Stomach (tissue), 9 donors: ENCODE results near the gene NUP188. TPM values are rescaled to one million over a fixed set of nuclear protein-coding genes. Genes with fewer than 3 reads are reported as not detected.

Source experiments
- DNase-seq, 2 donors: peaks; one replicate each; pipeline versions ENCODE4 v3.0.0 to v3.0.0-alpha.2; 2013 to 2019
- H3K27ac ChIP-seq, 5 donors: fragments of 200-600 bp in 4 of 5; sonication (generic) in 4 of 5; one replicate each; pipeline ENCODE4 v1.5.1; 2013 to 2019; ENCODE audit warnings: mild to moderate bottlenecking in 1 of 5, moderate library complexity in 1 of 5
- H3K27me3 ChIP-seq, 3 donors: fragments of 200-600 bp; sonication (generic); one replicate each; pipeline ENCODE4 v1.5.1; 2017 to 2019; ENCODE audit warnings: mixed run types in 1 of 3
- H3K36me3 ChIP-seq, 4 donors: fragments of 200-600 bp; sonication (generic); 1 replicate in 3 of 4; 2 replicates in 1 of 4; pipeline ENCODE4 v1.5.1; 2016 to 2019
- H3K4me1 ChIP-seq, 4 donors: fragments of 200-600 bp; sonication (generic); one replicate each; pipeline ENCODE4 v1.5.1; 2016 to 2019
- H3K4me3 ChIP-seq, 4 donors: fragments of 200-600 bp; sonication (generic) in 3 of 4; one replicate each; pipeline ENCODE4 v1.5.1; 2016 to 2019; ENCODE audit warnings: mild to moderate bottlenecking in 1 of 4
- H3K9me3 ChIP-seq, 4 donors: fragments of 200-600 bp; sonication (generic); one replicate each; pipeline ENCODE4 v1.5.1; 2016 to 2019
- CTCF ChIP-seq, 7 experiments: fragments of 450-650 bp in 4 of 7; fragments of 200-600 bp in 3 of 7; sonication (generic) in 3 of 7; IDR thresholded peaks; one replicate each; pipeline ENCODE4 v1.5.1; 2016 to 2019; ENCODE audit warnings: antibody characterized with exemption in 7 of 7, control low read depth in 2 of 7, mild to moderate bottlenecking in 1 of 7
- EP300 ChIP-seq: sonication (generic); formaldehyde crosslinking; IDR thresholded peaks from one replicate; pipeline ENCODE4 v1.6.1; 2017; ENCODE audit warnings: antibody characterized with exemption
- POLR2A ChIP-seq, 4 donors: fragments of 450-650 bp; IDR thresholded peaks; one replicate each; pipeline ENCODE4 v1.6.1; 2016; ENCODE audit warnings: antibody characterized with exemption in 4 of 4, control low read depth in 2 of 4, mild to moderate bottlenecking in 1 of 4, moderate library complexity in 1 of 4
- POLR2AphosphoS5 ChIP-seq, 3 donors: sonication (generic); formaldehyde crosslinking; IDR thresholded peaks; one replicate each; pipeline ENCODE4 v1.6.1; 2016; ENCODE audit warnings: antibody characterized with exemption in 3 of 3
- whole genome bisulfite sequencing, 5 donors: extraction: QIAGEN DNeasy Blood & Tissue Kit in 3 of 5; methylation state at CpG; one replicate each; pipeline versions ENCODE4 v1.1.5 to v1.1.7; 2013 to 2018; 5-methylcytosine and 5-hydroxymethylcytosine counted together
- intact Hi-C: fragments of 100-400 bp; cut with DNase I; formaldehyde crosslinking; loops from one replicate; pipeline ENCODE4 v1.15.1; 2023; ENCODE audit warnings: low total_unique reads
- polyA plus RNA-seq, 3 donors: library from polyadenylated mRNA; stranded (reverse); fragments of 200-250 nt; gene quantifications; one replicate each; pipeline ENCODE4 v1.2.3, GENCODE V29; 2013
- total RNA-seq, 5 donors: library from RNA; depleted of rRNA; stranded (reverse); fragments of >200 nt; gene quantifications; one replicate each; pipeline versions ENCODE4 v1.1.0 to v1.2.3, GENCODE V29; 2014 to 2016
- donor health status: healthy with polysubstance abuse.
- donor health status: Bipolar disorder and iron deficiency.
- donor health status: healthy.

The NUP188 gene
- total and polyA plus RNA-seq, 8 donors, result 4.4 to 79.9 (median 36.7) TPM

DNA sequence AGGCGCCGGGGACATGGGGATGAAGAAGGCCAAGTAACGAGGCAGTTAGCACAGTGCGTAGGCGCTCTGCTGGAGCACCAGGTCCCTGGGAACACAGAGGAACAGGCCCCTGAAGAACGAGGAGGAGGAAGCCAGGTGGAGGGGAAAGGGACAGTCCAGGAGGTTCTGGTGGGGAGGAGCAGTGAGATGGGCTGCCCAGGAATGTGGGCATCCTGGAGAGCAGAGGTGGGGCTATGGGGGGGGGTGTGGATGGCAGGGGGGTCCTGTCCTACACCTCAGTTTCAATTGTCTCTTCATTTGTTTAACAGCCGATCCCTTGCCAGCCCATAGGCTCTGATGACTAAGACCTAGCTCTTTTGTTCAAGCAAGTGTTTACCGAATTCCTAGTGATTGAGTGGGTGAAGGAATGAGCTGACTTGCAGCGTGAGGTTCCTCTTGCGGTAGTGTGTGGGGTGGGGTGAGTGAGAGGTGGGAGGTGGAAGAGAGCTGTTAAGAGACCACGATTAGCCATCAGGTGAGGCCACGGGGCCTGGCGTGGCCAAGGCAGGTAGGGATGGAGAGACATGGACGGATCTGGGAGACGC is 35.1 kb upstream of the NUP188 start:
- peak in 1 of 2 donors; percentile 82 for DNase-seq
- peak overlapping the region in 1 of 4 donors; percentile 13 for H3K4me3 ChIP-seq
- H3K27me3 ChIP-seq, result no peaks in the 10 kb centered on the region
- no peaks in the 10 kb centered on the region for H3K9me3 ChIP-seq
- H3K36me3 ChIP-seq, result peaks cover 43 to 82% (median 60%) of the 10 kb centered on the region in 4 donors
- 53 to 61% (median 56%) methylated on average over 15 of the region's 15 CpGs for WGBS, 5 donors
- H3K4me1 ChIP-seq, result peaks cover 62 to 82% (median 70%) of the 10 kb centered on the region in 4 donors
- H3K27ac ChIP-seq, result peak overlapping the region; percentile 47 to 81 (median 73)
- TF ChIP-seq POLR2AphosphoS5 (IDR thresholded peaks at IDR 0.05) (peak in 1 of 3 donors; percentile 74), CTCF (IDR thresholded peaks at IDR 0.05) (no peak)
- intact Hi-C loops, result no loop called here

- Histone ChIP-seq H3K4me3 (peak overlapping the region in 1 of 4 donors; percentile 13), H3K27me3 (no peaks in the 10 kb centered on the region), H3K36me3 (peaks cover 34 to 81% (median 60%) of the 10 kb centered on the region in 4 donors), H3K27ac (peak overlapping the region; percentile 25 to 81 (median 73)), H3K4me1 (peaks cover 64 to 88% (median 72%) of the 10 kb centered on the region in 4 donors), H3K9me3 (no peaks in the 10 kb centered on the region)
- intact Hi-C loops, result no loop called here
- DNase-seq, result peak in 1 of 2 donors; percentile 60
- TF ChIP-seq POLR2AphosphoS5 (IDR thresholded peaks at IDR 0.05), result no peak
- TF ChIP-seq EP300, result no peak
- TF ChIP-seq CTCF (IDR thresholded peaks at IDR 0.05), result no peak
- no peak for TF ChIP-seq POLR2A (IDR thresholded peaks at IDR 0.05)
- 63 to 82% (median 77%) methylated on average over 15 of the region's 15 CpGs for WGBS, 5 donors
Observed at GRCh38 chr9:128913048-128913900, 34.2 kb upstream of the NUP188 start.

DNA sequence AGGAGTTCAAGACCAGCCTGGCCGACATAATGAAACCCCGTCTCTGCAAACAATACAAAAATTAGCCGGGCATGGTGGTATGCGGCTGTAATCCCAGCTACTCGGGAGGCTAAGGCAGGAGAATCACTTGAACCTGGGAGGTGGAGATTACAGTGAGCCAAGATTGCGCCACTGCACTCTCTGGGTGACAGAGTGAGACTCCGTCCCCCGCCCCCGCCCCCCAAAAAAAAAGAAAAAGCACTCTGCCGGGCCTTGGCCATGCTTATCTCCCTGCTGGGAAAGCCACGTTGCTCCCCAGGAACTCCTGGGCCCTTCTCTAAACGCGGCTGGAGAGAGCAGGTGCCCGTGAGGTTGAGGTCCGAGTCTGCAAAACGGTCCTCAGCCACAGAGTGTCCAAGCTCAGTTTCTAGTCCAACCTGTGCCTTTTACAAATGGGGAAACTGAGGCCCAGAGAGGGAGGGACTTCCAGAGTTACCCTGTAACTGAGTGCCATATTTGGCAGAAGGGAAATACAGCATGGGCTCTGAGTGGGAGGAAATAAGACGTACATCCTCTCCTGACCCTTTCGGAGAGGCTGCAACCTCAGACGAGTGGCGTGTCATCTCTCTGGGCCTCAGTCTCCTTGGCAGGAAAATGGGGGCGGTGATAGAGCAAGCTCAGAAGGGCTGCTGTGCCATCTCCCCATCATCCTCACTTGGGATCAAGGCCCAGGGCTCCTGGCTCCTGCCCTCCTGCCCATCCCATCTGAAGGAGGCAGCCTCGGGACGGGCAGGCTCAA is 33.3 kb upstream of the NUP188 start:
- Histone ChIP-seq H3K4me3 (no peak overlapping the region), H3K4me1 (peaks cover 67 to 93% (median 74%) of the 10 kb centered on the region in 4 donors), H3K36me3 (peaks cover 25 to 79% (median 50%) of the 10 kb centered on the region in 4 donors), H3K27me3 (no peaks in the 10 kb centered on the region), H3K27ac (peak overlapping the region in 3 of 5 donors; percentile 50 to 80 (median 73)), H3K9me3 (no peaks in the 10 kb centered on the region)
- TF ChIP-seq POLR2AphosphoS5 (IDR thresholded peaks at IDR 0.05) (no peak), CTCF (IDR thresholded peaks at IDR 0.05) (no peak), POLR2A (IDR thresholded peaks at IDR 0.05) (no peak), EP300 (no peak)
- intact Hi-C loops, result no loop called here
- 65 to 76% (median 74%) methylated on average over 19 to 23 of the region's 23 CpGs for WGBS, 5 donors
- DNase-seq, result no peak

DNA sequence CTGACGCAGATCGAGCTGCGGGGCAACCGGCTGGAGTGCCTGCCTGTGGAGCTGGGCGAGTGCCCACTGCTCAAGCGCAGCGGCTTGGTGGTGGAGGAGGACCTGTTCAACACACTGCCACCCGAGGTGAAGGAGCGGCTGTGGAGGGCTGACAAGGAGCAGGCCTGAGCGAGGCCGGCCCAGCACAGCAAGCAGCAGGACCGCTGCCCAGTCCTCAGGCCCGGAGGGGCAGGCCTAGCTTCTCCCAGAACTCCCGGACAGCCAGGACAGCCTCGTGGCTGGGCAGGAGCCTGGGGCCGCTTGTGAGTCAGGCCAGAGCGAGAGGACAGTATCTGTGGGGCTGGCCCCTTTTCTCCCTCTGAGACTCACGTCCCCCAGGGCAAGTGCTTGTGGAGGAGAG is 31.3 kb upstream of the NUP188 start:
- no peak for TF ChIP-seq EP300
- no peak for DNase-seq
- WGBS, 5 donors, result 62 to 85% (median 78%) methylated on average over 10 to 18 of the region's 18 CpGs
- intact Hi-C loops, result no loop called here
- Histone ChIP-seq H3K27me3 (no peaks in the 10 kb centered on the region), H3K36me3 (peaks cover 10 to 59% (median 30%) of the 10 kb centered on the region in 4 donors), H3K27ac (peak overlapping the region; percentile 64 to 90 (median 83)), H3K4me3 (peak overlapping the region in 1 of 4 donors; percentile 3), H3K4me1 (peaks cover 71 to 93% (median 84%) of the 10 kb centered on the region in 4 donors), H3K9me3 (no peaks in the 10 kb centered on the region)
